Transverse colon (tissue), 4 donors: ENCODE data around the gene ARMC8. TPM values are rescaled to one million over a fixed set of nuclear protein-coding genes. Genes with fewer than 3 reads are reported as not detected.

Source experiments
- DNase-seq: peaks from one replicate; pipeline ENCODE4 v3.0.0-alpha.2; 2019
- H3K27ac ChIP-seq, 4 donors: fragments of 200-600 bp; sonication (generic); 2 replicates each; pipeline ENCODE4 v1.5.1; 2016 to 2018; ENCODE audit warnings: inconsistent platforms in 4 of 4
- H3K27me3 ChIP-seq: fragments of 200-600 bp; sonication (generic); 2 replicates; pipeline ENCODE4 v1.5.1; 2017; ENCODE audit warnings: inconsistent platforms
- H3K36me3 ChIP-seq, 4 donors: fragments of 200-600 bp; sonication (generic); 2 replicates each; pipeline ENCODE4 v1.5.1; 2017 to 2019; ENCODE audit warnings: inconsistent platforms in 4 of 4
- H3K4me1 ChIP-seq, 4 donors: fragments of 200-600 bp; sonication (generic); 2 replicates each; pipeline ENCODE4 v1.5.1; 2017 to 2020; ENCODE audit warnings: inconsistent platforms in 4 of 4
- H3K4me3 ChIP-seq, 4 donors: fragments of 200-600 bp; sonication (generic); 1 replicate in 1 of 4; 2 replicates in 3 of 4; pipeline versions ENCODE4 v1.5.1 to v1.6.1; 2017 to 2019; ENCODE audit warnings: inconsistent platforms in 4 of 4
- H3K9me3 ChIP-seq, 2 donors: fragments of 200-600 bp; sonication (generic); 2 replicates each; pipeline ENCODE4 v1.5.1; 2017 to 2019; ENCODE audit warnings: inconsistent platforms in 2 of 2
- CTCF ChIP-seq, 5 experiments: fragments of 200-600 bp in 3 of 5; fragments of 450-650 bp in 2 of 5; sonication (generic) in 3 of 5; IDR thresholded peaks; 1 replicate in 2 of 5; 2 replicates in 3 of 5; pipeline ENCODE4 v1.5.1; 2016 to 2017; ENCODE audit warnings: antibody characterized with exemption in 5 of 5, inconsistent platforms in 3 of 5, mild to moderate bottlenecking in 2 of 5, moderate library complexity in 1 of 5
- EP300 ChIP-seq: sonication (generic); formaldehyde crosslinking; IDR thresholded peaks from one replicate; pipeline ENCODE4 v1.6.1; 2017; ENCODE audit warnings: antibody characterized with exemption, low read depth
- POLR2A ChIP-seq: fragments of 450-650 bp; IDR thresholded peaks from one replicate; pipeline ENCODE4 v1.6.1; 2016; ENCODE audit warnings: antibody characterized with exemption, mild to moderate bottlenecking, moderate library complexity
- POLR2AphosphoS5 ChIP-seq, 3 donors: sonication (generic); formaldehyde crosslinking; IDR thresholded peaks; one replicate each; pipeline ENCODE4 v1.6.1; 2016; ENCODE audit warnings: antibody characterized with exemption in 3 of 3
- WGBS, 2 donors: methylation state at CpG; one replicate each; pipeline ENCODE4 v1.1.5; 2018; ENCODE audit warnings: low coverage in 1 of 2; 5-methylcytosine and 5-hydroxymethylcytosine counted together
- in situ Hi-C, 4 donors: fragments of 200-750 bp; cut with MboI; loops; one replicate each; pipeline versions ENCODE4 v1.15.0 to v1.15.1; 2017; ENCODE audit warnings: low sequenced_read_pairs in 3 of 4, low pct_ligation_motif_present in 1 of 4, low pct_unique_long_range_greater_than_20kb in 1 of 4
- intact Hi-C: fragments of 100-400 bp; cut with DNase I; formaldehyde crosslinking; loops from one replicate; pipeline ENCODE4 v1.15.1; 2023; ENCODE audit warnings: low total_unique reads
- total RNA-seq, 4 donors: library from RNA; depleted of rRNA; stranded (reverse); fragments of >200 nt; gene quantifications; one replicate each; pipeline ENCODE4 v1.1.0, GENCODE V29; 2016

The ARMC8 gene
- total RNA-seq, 4 donors from 2014 or later: 48.1 to 63.8 (median 60.3) TPM

GRCh38 chr3:138222942-138223287, 35.8 kb downstream of the ARMC8 start:
- Histone ChIP-seq H3K4me3 (no peak overlapping the region), H3K9me3 (no peaks in the 10 kb centered on the region), H3K4me1 (peaks cover 0 to 9% (median 3%) of the 10 kb centered on the region in 4 donors), H3K27me3 (no peaks in the 10 kb centered on the region), H3K27ac (no peak overlapping the region), H3K36me3 (peaks cover 0 to 35% (median 14%) of the 10 kb centered on the region in 4 donors)
- in situ Hi-C loops: no loop called here
- TF ChIP-seq POLR2A (no peak), POLR2AphosphoS5 (IDR thresholded peaks at IDR 0.05) (no peak), CTCF (IDR thresholded peaks at IDR 0.05) (no peak), EP300 (no peak)
- intact Hi-C loops: no loop called here
- 60 to 72% methylated on average over 2 of the region's 2 CpGs for WGBS, 2 donors
- DNase-seq: no peak

- TF ChIP-seq POLR2A (no peak), EP300 (no peak), CTCF (IDR thresholded peaks at IDR 0.05) (no peak), POLR2AphosphoS5 (IDR thresholded peaks at IDR 0.05) (no peak)
- peaks cover 0 to 47% (median 24%) of the 10 kb centered on the region in 4 donors for H3K36me3 ChIP-seq
- H3K4me3 ChIP-seq: no peak overlapping the region
- intact Hi-C loops: no loop called here
- no peaks in the 10 kb centered on the region for H3K4me1 ChIP-seq
- H3K9me3 ChIP-seq: no peaks in the 10 kb centered on the region
- DNase-seq: no peak
- 83 to 95% methylated on average over 1 of the region's 1 CpG for WGBS, 2 donors
- in situ Hi-C loops: no loop called here
- H3K27ac ChIP-seq: no peak overlapping the region
- no peaks in the 10 kb centered on the region for H3K27me3 ChIP-seq
These were observed 40.5 kb downstream of the ARMC8 start for GRCh38 chr3:138227650-138228049.

- H3K9me3 ChIP-seq: no peaks in the 10 kb centered on the region
- in situ Hi-C loops (no loop called here), intact Hi-C loops (no loop called here)
- no peaks in the 10 kb centered on the region for H3K27me3 ChIP-seq
- 73 to 79% methylated on average over 2 of the region's 2 CpGs for WGBS, 2 donors
- no peak overlapping the region for H3K27ac ChIP-seq
- peaks cover 0 to 41% (median 12%) of the 10 kb centered on the region in 4 donors for H3K36me3 ChIP-seq
- H3K4me3 ChIP-seq: no peak overlapping the region
- TF ChIP-seq CTCF (IDR thresholded peaks at IDR 0.05): no peak
- no peak for TF ChIP-seq EP300
- no peak for TF ChIP-seq POLR2A
- TF ChIP-seq POLR2AphosphoS5 (IDR thresholded peaks at IDR 0.05): no peak
- DNase-seq: no peak
- no peaks in the 10 kb centered on the region for H3K4me1 ChIP-seq
These were observed 43.4 kb downstream of the ARMC8 start for GRCh38 chr3:138230525-138230924.

- no peaks in the 10 kb centered on the region for H3K9me3 ChIP-seq
- H3K4me3 ChIP-seq: no peak overlapping the region
- no peak overlapping the region for H3K27ac ChIP-seq
- H3K4me1 ChIP-seq: no peaks in the 10 kb centered on the region
- H3K27me3 ChIP-seq: no peaks in the 10 kb centered on the region
- DNase-seq: no peak
- in situ Hi-C loops: no loop called here
- TF ChIP-seq POLR2A (no peak), CTCF (IDR thresholded peaks at IDR 0.05) (no peak), EP300 (no peak), POLR2AphosphoS5 (IDR thresholded peaks at IDR 0.05) (no peak)
- H3K36me3 ChIP-seq: peaks cover 0 to 48% (median 16%) of the 10 kb centered on the region in 4 donors
- intact Hi-C loops: no loop called here
- 93 to 96% methylated on average over 3 to 4 of the region's 4 CpGs for WGBS, 2 donors
These were observed 45.7 kb downstream of the ARMC8 start for GRCh38 chr3:138232705-138233364.
